Activated CD8-positive, alpha-beta memory T cell treated with anti-CD3 and anti-CD28 coated beads, Interleukin-2, amount 50 U/mL, for 1 hour (primary cell): ENCODE measurements around the gene GPR83.
"Not testable (repeated sequence)": the region's sequence is repeated elsewhere in the genome, so short reads cannot be mapped to it uniquely, and the experiment has no call there.

Experiments
- DNase-seq: peaks from one replicate; pipeline ENCODE4 v3.0.0-alpha.2; 2020; ENCODE audit errors: extremely low read depth

Gene GPR83

DNA sequence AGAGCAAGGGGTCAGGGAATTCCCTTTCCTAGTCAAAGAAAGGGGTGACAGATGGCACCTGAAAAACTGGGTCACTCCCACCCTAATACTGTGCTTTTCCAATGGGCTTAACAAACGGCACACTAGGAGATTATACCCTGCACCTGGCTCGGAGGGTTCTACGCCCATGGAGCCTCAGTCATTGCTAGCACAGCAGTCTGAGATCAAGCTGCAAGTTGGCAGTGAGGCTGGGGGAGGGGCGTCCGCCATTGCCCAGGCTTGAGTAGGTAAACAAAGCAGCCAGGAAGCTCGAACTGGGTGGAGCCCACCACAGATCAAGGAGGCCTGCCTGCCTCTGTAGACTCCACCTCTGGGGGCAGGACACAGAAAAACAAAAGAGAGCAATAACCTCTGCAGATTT is 30.6 kb downstream of the GPR83 start:
- not testable (repeated sequence) for DNase-seq

DNA sequence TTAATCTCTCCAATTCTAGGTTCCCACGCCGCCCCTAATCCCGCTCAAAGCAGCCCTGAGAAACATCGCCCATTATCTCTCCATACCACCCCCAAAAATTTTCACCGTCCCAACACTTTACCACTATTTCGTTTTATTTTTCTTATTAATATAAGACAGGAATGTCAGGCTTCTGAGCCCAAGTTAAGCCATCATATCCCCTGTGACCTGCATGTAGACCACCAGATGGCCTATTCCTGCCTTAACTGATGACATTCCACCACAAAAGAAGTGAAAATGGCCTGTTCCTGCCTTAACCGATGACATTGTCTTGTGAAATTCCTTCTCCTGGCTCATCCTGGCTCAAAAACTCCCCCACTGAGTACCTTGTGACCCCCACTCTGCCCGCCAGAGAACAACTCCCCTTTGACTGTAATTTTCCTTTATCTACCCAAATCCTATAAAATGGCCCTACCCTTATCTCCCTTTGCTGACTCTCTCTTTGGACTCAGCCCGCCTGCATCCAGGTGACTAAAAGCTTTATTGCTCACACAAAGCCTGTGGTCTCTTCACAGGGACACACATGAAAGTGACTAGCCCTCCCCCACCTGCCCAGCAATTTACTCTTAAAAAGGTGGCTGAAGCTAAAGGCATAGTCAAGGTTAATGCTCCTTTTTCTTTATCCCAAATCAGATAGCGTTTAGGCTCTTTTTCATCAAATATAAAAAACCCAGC is 50.2 kb downstream of the GPR83 start:
- DNase-seq: not testable (repeated sequence)

DNA sequence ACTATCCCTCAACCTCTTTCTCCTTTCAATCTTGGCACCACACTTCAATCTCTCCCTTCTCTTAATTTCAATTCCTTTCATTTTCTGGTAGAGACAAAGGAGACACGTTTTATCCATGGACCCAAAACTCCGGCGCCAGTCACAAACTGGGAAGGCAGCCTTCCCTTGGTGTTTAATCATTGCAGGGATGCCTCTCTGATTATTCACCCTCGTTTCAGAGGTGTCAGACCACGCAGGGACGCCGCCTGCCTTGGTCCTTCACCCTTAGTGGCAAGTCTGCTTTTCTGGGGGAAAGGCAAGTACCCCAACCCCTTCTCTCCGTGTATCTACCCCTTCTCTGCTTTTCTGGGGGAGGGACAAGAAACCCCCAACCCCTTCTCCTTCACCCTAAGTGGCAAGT is 54.9 kb downstream of the GPR83 start:
- DNase-seq: not testable (repeated sequence)

DNA sequence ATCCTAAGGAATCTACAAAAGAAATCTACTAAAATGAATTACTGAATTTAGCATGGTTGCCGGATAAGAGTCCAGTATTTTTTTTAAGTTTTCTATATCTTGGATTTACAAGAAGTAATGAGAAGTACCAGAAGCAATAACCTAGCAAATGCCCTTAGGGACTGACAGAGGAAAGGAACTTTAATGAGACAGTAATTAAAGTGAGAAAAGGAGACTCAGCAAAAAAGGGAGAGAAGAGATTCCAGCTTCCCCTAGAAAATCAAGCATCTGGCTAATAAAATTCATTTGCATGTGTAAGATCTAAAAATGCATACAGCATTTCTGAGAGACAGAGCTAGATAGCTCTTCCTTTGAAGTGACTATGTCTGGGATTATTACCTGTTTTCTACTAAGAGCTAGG is 57.7 kb downstream of the GPR83 start:
- DNase-seq: no peak

DNA sequence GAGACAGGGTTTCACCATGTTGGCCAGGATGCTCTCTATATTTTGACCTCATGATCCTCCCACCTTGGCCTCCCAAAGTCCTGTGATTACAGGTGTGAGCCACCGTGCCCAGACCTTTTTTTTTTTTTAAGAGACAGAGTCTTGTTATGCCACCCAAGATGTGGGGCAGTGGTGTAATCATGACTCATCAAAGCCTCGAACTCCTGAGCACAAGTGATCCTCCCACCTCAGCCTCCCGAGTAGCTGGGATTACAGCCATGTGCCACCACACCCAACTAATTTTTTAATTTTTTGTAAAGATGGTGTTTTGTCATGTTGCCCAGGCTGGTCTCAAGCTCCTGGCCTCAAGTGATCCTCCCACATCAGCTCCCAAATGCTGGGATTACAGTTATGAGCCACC is 59.0 kb downstream of the GPR83 start:
- no peak for DNase-seq

DNA sequence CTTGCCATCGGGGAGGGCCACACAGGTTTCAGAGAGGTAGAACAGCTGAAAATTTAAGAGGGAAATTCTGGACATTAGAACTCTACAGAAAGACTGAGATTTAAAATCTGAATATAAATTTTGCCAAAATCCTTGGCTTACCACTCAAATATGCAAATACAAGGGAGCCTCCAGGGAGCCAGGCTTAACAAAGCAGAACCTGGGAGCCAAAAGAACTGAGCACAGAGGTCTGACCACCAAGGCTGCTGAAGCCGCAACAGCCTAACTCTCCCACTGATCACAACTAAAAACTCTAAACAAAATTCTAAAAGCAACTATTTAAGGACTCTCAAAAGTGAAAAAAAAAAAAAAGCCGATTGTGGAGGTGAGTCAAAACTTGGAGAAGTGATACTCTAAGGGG is 62.6 kb downstream of the GPR83 start:
- DNase-seq: no peak

DNA sequence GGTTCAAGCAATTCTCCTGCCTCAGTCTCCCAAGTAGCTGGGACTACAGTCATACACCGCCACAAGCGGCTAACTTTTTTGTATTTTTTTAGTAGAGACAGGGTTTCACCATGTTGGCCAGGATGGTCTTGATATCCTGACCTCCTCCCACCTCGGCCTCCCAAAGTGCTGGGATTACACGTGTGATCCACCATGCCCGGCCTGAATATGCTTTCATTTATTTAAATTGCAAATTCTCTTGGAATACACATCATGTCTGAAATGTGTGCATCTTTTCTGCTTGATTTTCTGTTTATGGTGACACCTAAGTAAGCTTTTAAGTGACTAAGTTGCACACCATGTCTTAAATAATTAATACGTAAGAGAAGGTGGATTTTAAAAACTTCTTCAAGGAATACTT is 65.2 kb downstream of the GPR83 start:
- no peak for DNase-seq

DNA sequence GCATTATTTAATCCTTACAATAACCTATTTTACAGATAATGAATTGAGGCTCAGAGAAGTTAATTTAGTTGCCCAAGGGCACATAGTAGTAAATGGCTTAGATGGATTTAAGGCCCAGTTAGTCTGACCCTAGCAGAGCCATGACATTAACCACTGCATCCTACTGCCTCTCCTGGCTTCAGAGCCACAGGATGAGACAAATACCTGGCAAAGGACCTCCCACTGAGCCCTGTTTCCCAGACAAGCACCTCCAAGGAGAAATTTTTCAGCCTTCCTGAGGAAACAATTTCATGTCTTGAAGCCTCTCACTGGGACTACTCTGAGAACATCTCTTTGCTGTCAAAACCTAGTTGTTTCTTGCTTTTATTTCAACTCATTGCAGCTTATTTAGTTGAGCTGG is 68.4 kb downstream of the GPR83 start:
- DNase-seq: no peak

DNA sequence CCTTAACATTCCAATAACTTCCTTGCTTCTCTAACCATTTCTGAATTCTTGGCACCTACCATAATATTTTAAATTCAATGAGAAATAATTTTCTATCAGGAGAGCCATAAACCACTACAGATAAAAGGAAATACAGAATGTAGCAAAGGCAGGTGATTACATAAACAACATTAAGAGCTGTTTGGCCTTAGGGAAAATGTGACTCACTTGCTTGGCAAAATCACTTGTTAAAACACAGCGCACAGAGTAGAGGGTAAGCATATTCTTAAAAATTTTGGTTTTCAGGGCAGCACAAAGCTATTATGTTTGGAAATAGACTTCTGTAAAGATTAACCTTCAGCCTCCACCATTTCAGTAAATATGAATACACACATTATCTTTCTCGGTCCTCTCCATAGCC is 70.4 kb downstream of the GPR83 start:
- no peak for DNase-seq

DNA sequence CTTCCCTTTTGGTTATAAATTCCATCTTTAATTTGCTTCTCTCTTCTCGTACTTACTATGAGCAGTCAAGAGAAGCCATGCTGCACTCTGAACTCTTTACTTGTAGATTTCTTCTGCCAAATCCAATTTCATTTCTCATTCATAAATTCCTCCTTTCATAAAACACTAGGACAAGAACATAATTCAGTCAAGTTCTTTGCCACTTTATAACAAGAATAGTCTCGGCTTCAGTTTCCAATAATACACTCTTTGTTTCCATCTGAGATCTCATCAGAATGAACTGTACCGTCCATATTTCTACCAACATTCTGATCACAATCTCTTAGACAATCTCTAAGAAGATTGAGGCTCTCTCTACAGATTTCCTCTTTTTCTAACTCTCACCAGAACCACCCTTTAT is 71.7 kb downstream of the GPR83 start:
- no peak for DNase-seq

DNA sequence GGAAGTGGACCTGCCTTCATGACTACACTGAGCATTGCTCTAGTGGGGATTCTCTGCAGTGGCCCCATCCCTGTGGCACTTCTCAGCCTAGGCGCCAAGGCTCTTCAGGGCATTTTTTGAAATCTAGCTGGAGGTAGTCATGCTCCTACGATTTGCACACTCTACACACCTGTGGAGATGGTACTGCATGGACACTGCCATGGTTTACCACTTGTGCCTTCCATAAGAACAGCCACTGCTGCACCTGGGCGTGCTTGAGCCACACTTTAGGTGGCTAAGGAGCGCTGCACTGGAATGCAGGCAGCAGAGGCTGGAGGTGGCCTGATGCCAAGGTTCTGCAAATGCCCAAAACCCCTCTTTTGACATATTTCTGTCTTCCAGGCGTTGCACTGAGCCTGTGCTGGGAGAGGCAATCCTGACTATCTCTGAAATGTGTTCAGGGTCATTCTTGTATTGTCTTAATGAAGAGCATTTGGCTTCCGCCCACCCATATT is 72.6 kb downstream of the GPR83 start:
- DNase-seq: no peak
